ENCODE measurements around the gene MTCL1. TPM values are rescaled to one million over a fixed set of nuclear protein-coding genes. Genes with fewer than 3 reads are reported as not detected.

Gene MTCL1
- total and polyA plus RNA-seq, 2 of the 8 experiments (the other 6 are each of a cell fraction or from before 2014, with no cell fraction given), result 16.6 to 60.8 TPM

DNA sequence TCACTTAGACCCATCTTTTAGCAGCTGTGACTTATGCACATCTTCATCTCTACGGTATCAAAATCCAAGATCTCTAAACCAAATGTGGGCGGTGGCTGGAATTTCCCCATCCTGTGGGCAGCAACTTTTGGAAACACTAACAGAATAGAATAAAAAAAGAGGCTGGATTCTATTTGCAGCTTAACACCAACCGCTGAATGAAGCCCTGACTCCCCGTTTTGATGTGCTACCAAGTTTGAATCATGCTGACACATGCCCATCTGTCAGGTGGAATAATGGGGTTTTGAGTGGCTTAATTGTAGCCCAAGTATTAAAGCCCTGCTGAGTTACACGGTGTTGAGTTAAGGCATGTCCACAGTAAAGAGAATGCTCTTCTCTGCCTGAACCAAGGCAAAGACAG is 165.2 kb downstream of the MTCL1 start (continued):
- TF ChIP-seq, protein P1, sequence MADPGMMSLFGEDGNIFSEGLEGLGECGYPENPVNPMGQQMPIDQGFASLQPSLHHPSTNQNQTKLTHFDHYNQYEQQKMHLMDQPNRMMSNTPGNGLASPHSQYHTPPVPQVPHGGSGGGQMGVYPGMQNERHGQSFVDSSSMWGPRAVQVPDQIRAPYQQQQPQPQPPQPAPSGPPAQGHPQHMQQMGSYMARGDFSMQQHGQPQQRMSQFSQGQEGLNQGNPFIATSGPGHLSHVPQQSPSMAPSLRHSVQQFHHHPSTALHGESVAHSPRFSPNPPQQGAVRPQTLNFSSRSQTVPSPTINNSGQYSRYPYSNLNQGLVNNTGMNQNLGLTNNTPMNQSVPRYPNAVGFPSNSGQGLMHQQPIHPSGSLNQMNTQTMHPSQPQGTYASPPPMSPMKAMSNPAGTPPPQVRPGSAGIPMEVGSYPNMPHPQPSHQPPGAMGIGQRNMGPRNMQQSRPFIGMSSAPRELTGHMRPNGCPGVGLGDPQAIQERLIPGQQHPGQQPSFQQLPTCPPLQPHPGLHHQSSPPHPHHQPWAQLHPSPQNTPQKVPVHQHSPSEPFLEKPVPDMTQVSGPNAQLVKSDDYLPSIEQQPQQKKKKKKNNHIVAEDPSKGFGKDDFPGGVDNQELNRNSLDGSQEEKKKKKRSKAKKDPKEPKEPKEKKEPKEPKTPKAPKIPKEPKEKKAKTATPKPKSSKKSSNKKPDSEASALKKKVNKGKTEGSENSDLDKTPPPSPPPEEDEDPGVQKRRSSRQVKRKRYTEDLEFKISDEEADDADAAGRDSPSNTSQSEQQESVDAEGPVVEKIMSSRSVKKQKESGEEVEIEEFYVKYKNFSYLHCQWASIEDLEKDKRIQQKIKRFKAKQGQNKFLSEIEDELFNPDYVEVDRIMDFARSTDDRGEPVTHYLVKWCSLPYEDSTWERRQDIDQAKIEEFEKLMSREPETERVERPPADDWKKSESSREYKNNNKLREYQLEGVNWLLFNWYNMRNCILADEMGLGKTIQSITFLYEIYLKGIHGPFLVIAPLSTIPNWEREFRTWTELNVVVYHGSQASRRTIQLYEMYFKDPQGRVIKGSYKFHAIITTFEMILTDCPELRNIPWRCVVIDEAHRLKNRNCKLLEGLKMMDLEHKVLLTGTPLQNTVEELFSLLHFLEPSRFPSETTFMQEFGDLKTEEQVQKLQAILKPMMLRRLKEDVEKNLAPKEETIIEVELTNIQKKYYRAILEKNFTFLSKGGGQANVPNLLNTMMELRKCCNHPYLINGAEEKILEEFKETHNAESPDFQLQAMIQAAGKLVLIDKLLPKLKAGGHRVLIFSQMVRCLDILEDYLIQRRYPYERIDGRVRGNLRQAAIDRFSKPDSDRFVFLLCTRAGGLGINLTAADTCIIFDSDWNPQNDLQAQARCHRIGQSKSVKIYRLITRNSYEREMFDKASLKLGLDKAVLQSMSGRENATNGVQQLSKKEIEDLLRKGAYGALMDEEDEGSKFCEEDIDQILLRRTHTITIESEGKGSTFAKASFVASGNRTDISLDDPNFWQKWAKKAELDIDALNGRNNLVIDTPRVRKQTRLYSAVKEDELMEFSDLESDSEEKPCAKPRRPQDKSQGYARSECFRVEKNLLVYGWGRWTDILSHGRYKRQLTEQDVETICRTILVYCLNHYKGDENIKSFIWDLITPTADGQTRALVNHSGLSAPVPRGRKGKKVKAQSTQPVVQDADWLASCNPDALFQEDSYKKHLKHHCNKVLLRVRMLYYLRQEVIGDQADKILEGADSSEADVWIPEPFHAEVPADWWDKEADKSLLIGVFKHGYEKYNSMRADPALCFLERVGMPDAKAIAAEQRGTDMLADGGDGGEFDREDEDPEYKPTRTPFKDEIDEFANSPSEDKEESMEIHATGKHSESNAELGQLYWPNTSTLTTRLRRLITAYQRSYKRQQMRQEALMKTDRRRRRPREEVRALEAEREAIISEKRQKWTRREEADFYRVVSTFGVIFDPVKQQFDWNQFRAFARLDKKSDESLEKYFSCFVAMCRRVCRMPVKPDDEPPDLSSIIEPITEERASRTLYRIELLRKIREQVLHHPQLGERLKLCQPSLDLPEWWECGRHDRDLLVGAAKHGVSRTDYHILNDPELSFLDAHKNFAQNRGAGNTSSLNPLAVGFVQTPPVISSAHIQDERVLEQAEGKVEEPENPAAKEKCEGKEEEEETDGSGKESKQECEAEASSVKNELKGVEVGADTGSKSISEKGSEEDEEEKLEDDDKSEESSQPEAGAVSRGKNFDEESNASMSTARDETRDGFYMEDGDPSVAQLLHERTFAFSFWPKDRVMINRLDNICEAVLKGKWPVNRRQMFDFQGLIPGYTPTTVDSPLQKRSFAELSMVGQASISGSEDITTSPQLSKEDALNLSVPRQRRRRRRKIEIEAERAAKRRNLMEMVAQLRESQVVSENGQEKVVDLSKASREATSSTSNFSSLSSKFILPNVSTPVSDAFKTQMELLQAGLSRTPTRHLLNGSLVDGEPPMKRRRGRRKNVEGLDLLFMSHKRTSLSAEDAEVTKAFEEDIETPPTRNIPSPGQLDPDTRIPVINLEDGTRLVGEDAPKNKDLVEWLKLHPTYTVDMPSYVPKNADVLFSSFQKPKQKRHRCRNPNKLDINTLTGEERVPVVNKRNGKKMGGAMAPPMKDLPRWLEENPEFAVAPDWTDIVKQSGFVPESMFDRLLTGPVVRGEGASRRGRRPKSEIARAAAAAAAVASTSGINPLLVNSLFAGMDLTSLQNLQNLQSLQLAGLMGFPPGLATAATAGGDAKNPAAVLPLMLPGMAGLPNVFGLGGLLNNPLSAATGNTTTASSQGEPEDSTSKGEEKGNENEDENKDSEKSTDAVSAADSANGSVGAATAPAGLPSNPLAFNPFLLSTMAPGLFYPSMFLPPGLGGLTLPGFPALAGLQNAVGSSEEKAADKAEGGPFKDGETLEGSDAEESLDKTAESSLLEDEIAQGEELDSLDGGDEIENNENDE (IDR thresholded peaks at IDR 0.05; ENCODE audit: insufficient replicate concordance, low read length), result no peak
- no peak for TF ChIP-seq POU5F1 (IDR thresholded peaks at IDR 0.05; ENCODE audit: low read depth, low read length)
- no peak for TF ChIP-seq GABPA (IDR thresholded peaks at IDR 0.05; ENCODE audit: borderline replicate concordance, insufficient read depth, low read length)
- TF ChIP-seq CTBP2 (IDR thresholded peaks at IDR 0.05; ENCODE audit: borderline replicate concordance, insufficient read depth, insufficient read length, low read length), result no peak
- TF ChIP-seq SP4 (IDR thresholded peaks at IDR 0.05; ENCODE audit: low read length), result no peak
- no peak for TF ChIP-seq TAF7 (optimal IDR thresholded peaks at IDR 0.05; ENCODE audit: borderline replicate concordance, low read depth, low read length)
- TF ChIP-seq RNF2 (IDR thresholded peaks at IDR 0.05; ENCODE audit: borderline replicate concordance, low read depth, low read length, missing control alignments, poor library complexity, severe bottlenecking), result no peak
- no peak for TF ChIP-seq EGR1 (IDR thresholded peaks at IDR 0.05; ENCODE audit: borderline replicate concordance, low read depth, low read length)
- no peak for TF ChIP-seq SAP30 (IDR thresholded peaks at IDR 0.05; ENCODE audit: insufficient read depth, insufficient replicate concordance, low read length)
- TF ChIP-seq TBP (IDR thresholded peaks at IDR 0.05; ENCODE audit: low read depth, low read length), result no peak
- TF ChIP-seq KDM5A (IDR thresholded peaks at IDR 0.05; ENCODE audit: low read length), result no peak
